ENCODE measurements around the gene SC5D. TPM values are rescaled to one million over a fixed set of nuclear protein-coding genes. Genes with fewer than 3 reads are reported as not detected.

Gene SC5D
- total RNA-seq, 6 experiments from 2014 or later = 17.8 to 24.9 (median 22.8) TPM

GRCh38 chr11:121337078-121337477 is 44.5 kb downstream of the SC5D start:
- H3K27me3 Mint-ChIP-seq (ENCODE audit: insufficient read depth) = peaks cover 39% of the 10 kb centered on the region
- no peak for TF ChIP-seq CTCF (IDR thresholded peaks at IDR 0.05)
- no peak overlapping the region for H3K27ac Mint-ChIP-seq
- no peaks in the 10 kb centered on the region for H3K9me3 Mint-ChIP-seq
- no peak overlapping the region for H3K4me3 Mint-ChIP-seq
- H3K4me1 Mint-ChIP-seq (ENCODE audit: low read depth) = no peaks in the 10 kb centered on the region
- no peaks in the 10 kb centered on the region for H3K36me3 Mint-ChIP-seq (ENCODE audit: low read depth)
- no peak for DNase-seq

- Mint-ChIP-seq H3K27me3 (ENCODE audit: insufficient read depth) (peaks cover 39% of the 10 kb centered on the region), H3K4me1 (ENCODE audit: low read depth) (no peaks in the 10 kb centered on the region), H3K27ac (no peak overlapping the region), H3K36me3 (ENCODE audit: low read depth) (no peaks in the 10 kb centered on the region), H3K9me3 (no peaks in the 10 kb centered on the region), H3K4me3 (no peak overlapping the region)
- DNase-seq = no peak
- TF ChIP-seq CTCF (IDR thresholded peaks at IDR 0.05) = no peak
Observed at GRCh38 chr11:121337740-121338272, 45.2 kb downstream of the SC5D start.

GRCh38 chr11:121338536-121338935 is 46.0 kb downstream of the SC5D start:
- Mint-ChIP-seq H3K4me3 (no peak overlapping the region), H3K4me1 (ENCODE audit: low read depth) (no peaks in the 10 kb centered on the region), H3K27ac (no peak overlapping the region), H3K36me3 (ENCODE audit: low read depth) (no peaks in the 10 kb centered on the region), H3K27me3 (ENCODE audit: insufficient read depth) (peaks cover 39% of the 10 kb centered on the region), H3K9me3 (no peaks in the 10 kb centered on the region)
- no peak for DNase-seq
- no peak for TF ChIP-seq CTCF (IDR thresholded peaks at IDR 0.05)

- no peaks in the 10 kb centered on the region for H3K36me3 Mint-ChIP-seq (ENCODE audit: low read depth)
- no peaks in the 10 kb centered on the region for H3K4me1 Mint-ChIP-seq (ENCODE audit: low read depth)
- no peak overlapping the region for H3K4me3 Mint-ChIP-seq
- peaks cover 33% of the 10 kb centered on the region for H3K27me3 Mint-ChIP-seq (ENCODE audit: insufficient read depth)
- H3K27ac Mint-ChIP-seq = no peak overlapping the region
- no peaks in the 10 kb centered on the region for H3K9me3 Mint-ChIP-seq
- no peak for DNase-seq
- no peak for TF ChIP-seq CTCF (IDR thresholded peaks at IDR 0.05)
Observed at GRCh38 chr11:121340032-121340580, 47.5 kb downstream of the SC5D start.

- Mint-ChIP-seq H3K4me1 (ENCODE audit: low read depth) (no peaks in the 10 kb centered on the region), H3K4me3 (no peak overlapping the region), H3K36me3 (ENCODE audit: low read depth) (no peaks in the 10 kb centered on the region), H3K27ac (no peak overlapping the region), H3K27me3 (ENCODE audit: insufficient read depth) (peaks cover 24% of the 10 kb centered on the region), H3K9me3 (no peaks in the 10 kb centered on the region)
- DNase-seq = no peak
- TF ChIP-seq CTCF (IDR thresholded peaks at IDR 0.05) = no peak
Observed at GRCh38 chr11:121341609-121342008, 49.0 kb downstream of the SC5D start.

Data from HFFc6 (cell line).